ENCODE measurements around the gene DLL3. TPM values are rescaled to one million over a fixed set of nuclear protein-coding genes. Genes with fewer than 3 reads are reported as not detected.
A peak's percentile ranks its signal among the peaks of the same experiment; 100 is the strongest.

The DLL3 gene
- total and polyA plus RNA-seq, 10 of the 15 experiments (the other 5 are each of a cell fraction or from before 2014, with no cell fraction given) = 0.18 to 2.0 (median 0.95) TPM

GRCh38 chr19:39550197-39550596, 51.5 kb downstream of the DLL3 start:
- ChIA-PET RAD21 (ENCODE audit: unreplicated experiment) (interaction anchor here (2.8 to 5.8 kb wide), 2 partner anchors 123 to 293 kb away, joined by 18 to 105 read pairs; no protein-coding TSS in a partner anchor), POLR2A (no interaction called here), CTCF (interaction anchor here (1.8 to 15.0 kb wide), 3 partner anchors 124 to 294 kb away, joined by 5 to 248 read pairs (median 60); partner anchors contain the start of gene FBL), SMC1A (ENCODE audit: uncharacterized antibody, unreplicated experiment) (interaction anchor here (1.2 to 5.9 kb wide), 4 partner anchors 52 to 293 kb away, joined by 4 to 105 read pairs (median 10); no protein-coding TSS in a partner anchor)
- ATAC-seq = peak; percentile 59; the same call in 2 of the 3 replicates
- Histone ChIP-seq H3K4me1 (ENCODE audit: control insufficient read depth, insufficient read depth, low read length) (peaks cover 19% of the 10 kb centered on the region), H3K79me2 (ENCODE audit: control insufficient read depth, insufficient read depth, low read length) (no peaks in the 10 kb centered on the region), H3K4me3 (no peak overlapping the region), H3K4me2 (ENCODE audit: control insufficient read depth, insufficient read depth) (no peak overlapping the region), H3K36me3 (ENCODE audit: control insufficient read depth in 2 of 2, insufficient read depth in 2 of 2, low read length in 1 of 2) (no peaks in the 10 kb centered on the region), H3K9me3 (replicated peaks; ENCODE audit: control insufficient read depth, insufficient read depth, low read length) (no peaks in the 10 kb centered on the region; the same call in 2 of the 3 replicates), H4K20me1 (ENCODE audit: control insufficient read depth, insufficient read depth) (no peaks in the 10 kb centered on the region), H2AFZ (ENCODE audit: control insufficient read depth, low read depth, low read length) (no peak overlapping the region; the same call in 1 of the 2 replicates), H3K9ac (ENCODE audit: control insufficient read depth, insufficient read depth, low read length) (no peak overlapping the region), H3K27me3 (replicated peaks in 1 of 2; ENCODE audit: control insufficient read depth in 2 of 2, insufficient read depth in 2 of 2, low read length in 1 of 2) (no peaks in the 10 kb centered on the region; a peak in 1 of 4 replicates), H3K27ac (ENCODE audit: control insufficient read depth, insufficient read depth) (no peak overlapping the region)
- 18% methylated on average over 5 of the region's 5 CpGs for WGBS (ENCODE audit: insufficient coverage, insufficient replicate concordance, low lambda C conversion rate, missing lambda C conversion rate)
- DNase-seq (ENCODE audit: low read depth, low spot score) = no peak
- in situ Hi-C loops (cut with MboI) (loop anchor here (5.0 kb wide), 1 partner anchor 122 kb away; no protein-coding TSS in a partner anchor), intact Hi-C loops (cut with micrococcal nuclease; ENCODE audit: unreplicated experiment) (loop anchor here (2.0 kb wide), 3 partner anchors 77 to 297 kb away; partner anchors contain the start of gene FBL)
- BruUV-seq (replicated peaks) = no TSS peak
- FAIRE-seq = no peak
- TF ChIP-seq STAT3 (IDR thresholded peaks at IDR 0.05; ENCODE audit: low read depth, low read length) (no peak), SMC3 (IDR thresholded peaks at IDR 0.05; ENCODE audit: borderline replicate concordance, low read length) (no peak), NFYA (IDR thresholded peaks at IDR 0.05; ENCODE audit: borderline replicate concordance, low read depth, low read length) (no peak), SUZ12 (IDR thresholded peaks at IDR 0.05; ENCODE audit: unreplicated experiment) (no peak), ATF3 (IDR thresholded peaks at IDR 0.05; ENCODE audit: borderline replicate concordance, extremely low read depth, low read depth, low read length) (no peak), BMI1 (IDR thresholded peaks at IDR 0.05; ENCODE audit: borderline replicate concordance) (no peak), ZNF217 (IDR thresholded peaks at IDR 0.05) (no peak), PRDM15 (CRISPR knock-in tag; IDR thresholded peaks at IDR 0.05) (no peak), ZNF592 (IDR thresholded peaks at IDR 0.05) (no peak), SMAD1 (IDR thresholded peaks at IDR 0.05; ENCODE audit: low read depth, partially characterized antibody) (no peak)
